HG03196 (cell line): Measurements from ENCODE around the gene LRRC17.
"Not testable (repeated sequence)": the region's sequence is repeated elsewhere in the genome, so short reads cannot be mapped to it uniquely, and the experiment has no call there.

Experiments
- ATAC-seq: cut with Tn5 transposase; IDR thresholded peaks from one replicate; pipeline ENCODE4 v1.9.1; 2021; ENCODE audit not compliant: unreplicated experiment

The LRRC17 gene

DNA sequence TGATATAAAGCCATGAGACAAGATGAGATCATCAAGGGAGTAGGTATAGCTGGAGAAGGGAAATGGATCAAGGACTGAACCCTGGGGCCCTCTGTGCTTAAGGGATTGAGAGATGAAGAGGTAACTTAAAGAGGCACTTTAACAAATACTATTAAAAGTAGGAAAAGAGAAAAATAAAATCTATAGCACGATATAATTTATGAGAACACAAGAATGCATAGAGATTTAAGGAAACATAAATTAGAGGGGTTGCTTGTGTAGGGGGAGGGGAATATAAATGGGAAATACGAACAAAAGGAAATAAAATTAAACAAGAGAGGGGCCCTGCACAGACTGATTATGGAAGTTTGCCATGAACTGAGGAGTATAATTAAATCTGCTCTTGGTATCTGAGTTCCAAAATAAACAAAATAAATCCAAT lies 15.6 kb upstream of the LRRC17 start:
- ATAC-seq, result no peak

DNA sequence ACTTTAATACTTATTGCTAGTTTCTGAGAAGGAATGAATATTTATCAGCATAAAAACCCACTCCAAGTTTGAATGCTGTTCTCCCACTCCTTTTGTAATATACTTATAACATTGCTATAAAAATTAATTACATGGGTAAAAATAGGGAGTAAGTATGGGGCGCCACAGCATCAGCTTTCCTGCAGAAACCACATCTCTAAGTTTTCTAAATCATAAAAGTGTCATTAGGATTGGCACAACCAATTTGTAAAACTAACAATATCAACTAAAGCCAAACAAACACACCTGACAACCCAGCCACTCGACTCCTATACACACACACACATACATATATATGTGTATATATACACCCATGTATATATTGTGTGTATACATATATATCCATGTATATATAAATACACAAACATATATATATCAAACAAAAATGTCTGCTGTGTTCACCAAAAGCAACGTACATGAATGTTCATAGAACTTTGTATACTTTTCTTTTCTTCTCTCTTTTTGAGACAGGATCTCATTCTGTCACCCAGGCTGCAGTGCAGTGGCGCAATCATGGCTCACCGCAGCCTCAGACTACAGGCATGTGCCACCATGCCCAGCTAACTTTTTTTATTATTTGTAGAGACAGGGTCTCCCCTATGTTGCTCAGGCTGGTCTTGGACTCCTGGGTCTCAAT lies 14.8 kb upstream of the LRRC17 start:
- no peak for ATAC-seq

DNA sequence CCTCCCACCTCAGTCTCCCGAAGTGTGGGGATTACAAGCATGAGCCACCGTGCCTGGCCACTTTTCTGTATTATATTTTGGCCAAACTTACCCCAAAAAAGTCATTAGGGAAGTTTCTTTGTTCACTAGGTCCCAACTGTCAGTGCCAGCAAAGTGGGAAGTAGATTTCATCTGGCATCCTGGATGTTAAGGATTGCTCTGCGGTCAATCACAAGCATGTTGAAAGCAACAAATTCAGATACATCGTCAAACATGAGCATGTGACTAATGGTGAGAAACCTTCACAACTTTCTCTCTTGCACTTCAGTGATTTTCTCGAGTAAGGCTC lies 14.3 kb upstream of the LRRC17 start:
- ATAC-seq, result no peak

DNA sequence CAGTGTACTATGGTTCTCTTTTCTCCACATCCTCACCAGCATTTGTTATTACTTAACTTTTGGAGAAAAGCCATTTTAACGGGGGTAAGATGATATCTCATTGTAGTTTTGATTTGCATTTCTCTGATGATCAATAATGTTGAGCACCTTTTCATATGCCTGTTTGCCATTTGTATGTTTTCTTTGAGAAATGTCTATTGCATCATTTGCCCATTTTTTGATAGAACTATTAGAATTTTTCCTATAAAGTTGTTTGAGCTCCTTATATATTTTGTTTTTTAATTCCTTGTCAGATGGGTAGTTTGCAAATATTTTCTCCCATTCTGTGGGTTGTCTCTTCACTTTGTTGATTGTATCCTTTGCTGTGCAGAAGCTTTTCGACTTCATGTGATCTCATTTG lies 10.7 kb upstream of the LRRC17 start:
- not testable (repeated sequence) for ATAC-seq

DNA sequence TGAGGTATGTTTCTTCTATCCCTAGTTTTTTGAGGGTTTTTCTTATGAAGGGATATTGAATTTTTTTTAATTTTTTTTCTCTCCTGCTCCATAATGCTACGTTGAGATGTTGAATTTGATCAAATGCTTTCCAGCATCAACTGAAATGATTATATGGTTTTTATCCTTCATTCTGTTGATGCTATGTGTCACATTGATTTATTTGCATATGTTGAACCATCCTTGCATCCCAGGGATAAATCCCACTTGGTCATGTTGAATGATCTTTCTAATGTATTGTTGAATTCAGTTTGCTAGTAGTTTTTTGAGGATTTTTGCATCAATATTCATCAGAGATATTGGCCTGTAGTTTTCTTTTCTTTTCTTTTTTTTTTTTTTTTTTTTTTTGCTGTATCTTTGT lies 9.2 kb upstream of the LRRC17 start:
- not testable (repeated sequence) for ATAC-seq

DNA sequence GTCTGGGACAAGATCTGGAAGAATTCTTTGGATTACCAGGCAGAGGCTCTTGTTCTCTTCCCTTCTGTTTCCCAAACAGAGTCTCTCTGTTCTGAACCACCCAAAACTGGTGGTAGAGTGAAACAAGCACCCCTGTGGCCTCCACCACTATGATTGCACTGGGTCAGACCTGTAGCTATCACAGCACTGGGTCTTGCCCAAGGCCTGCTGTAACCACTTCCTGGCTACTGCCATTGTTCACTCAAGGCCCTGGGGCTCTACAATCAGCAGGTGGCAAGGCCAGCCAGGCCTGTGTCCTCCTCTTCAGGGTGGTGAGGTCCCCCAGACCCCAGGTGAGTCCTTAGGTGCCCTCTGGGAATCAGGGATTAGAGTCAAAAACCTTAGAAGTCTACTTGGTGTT lies 4.1 kb upstream of the LRRC17 start:
- no peak for ATAC-seq

DNA sequence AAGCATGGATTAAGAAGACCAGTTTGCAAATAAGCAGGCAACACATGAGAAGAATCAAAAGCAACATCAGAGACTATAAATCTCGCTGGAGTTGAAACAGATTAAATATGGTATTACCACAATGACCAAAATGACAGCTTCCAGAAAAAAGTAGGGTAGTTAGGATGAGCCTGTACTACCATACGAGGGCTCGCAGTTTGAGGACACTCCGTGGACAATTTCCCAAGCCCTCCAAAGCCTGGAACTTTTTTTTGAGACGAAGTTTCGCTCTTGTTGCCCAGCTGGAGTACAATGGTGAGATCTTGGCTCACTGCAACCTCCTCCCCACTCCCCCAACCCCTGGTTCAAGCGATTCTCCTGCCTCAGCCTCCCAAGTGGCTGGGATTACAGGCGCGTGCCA lies 1.0 kb downstream of the LRRC17 start:
- no peak for ATAC-seq

DNA sequence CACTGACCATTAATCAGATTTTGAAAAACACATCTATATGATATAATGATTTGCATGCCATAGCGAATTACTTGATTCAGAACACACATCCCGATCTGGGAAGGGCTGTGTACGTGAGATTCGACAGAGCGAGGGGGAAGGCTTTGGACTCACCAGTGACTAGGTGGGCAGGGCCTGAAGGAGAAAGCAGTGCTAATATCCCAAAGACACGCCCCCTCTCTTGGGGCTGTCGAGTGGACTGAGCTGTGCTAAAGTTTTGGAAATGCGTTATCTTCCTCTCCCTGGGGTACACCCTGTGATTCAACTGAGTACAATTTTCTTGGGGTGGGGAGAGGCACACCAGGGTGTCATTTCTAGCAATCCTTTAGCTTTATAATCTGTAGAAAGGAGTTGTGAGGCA lies 1.8 kb downstream of the LRRC17 start:
- no peak for ATAC-seq

DNA sequence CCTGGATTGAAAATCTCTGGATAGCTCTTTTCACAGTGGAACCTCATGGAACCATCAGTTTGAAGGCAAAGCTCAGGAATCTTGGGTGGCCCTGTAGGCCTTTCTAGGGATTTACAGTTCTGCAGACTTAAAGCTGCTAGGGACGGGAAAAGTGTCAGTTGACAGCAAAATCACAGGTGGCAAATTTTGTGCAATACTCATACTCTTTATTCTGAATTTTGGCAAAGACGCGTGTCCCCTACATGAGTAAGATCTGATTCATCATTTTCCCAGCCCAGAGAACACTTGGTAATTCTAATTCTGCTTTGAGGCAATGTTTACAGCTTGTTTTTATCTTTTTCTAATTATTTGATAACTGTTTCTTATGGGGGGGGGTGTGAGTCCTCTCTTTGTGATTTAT lies 3.6 kb downstream of the LRRC17 start:
- ATAC-seq, result no peak

DNA sequence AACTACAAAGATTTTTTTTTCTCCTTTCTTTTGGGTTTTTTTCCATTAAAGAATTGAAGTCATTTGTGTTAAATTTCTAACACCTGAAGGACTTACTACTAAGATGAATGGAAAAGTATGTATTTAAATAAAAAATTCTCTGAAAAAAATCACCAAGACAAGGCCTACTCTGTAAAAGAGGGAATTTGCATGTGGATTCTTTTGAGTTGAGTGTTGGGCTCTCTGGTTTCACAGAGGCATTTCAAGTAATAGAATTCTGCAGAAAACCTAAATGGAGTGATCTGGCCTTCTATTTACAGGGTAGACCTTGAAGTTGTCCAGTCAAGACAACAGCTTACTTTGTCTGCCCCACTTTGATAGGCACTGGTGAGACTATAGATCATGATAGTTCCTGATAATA lies 4.1 kb downstream of the LRRC17 start:
- ATAC-seq, result no peak

DNA sequence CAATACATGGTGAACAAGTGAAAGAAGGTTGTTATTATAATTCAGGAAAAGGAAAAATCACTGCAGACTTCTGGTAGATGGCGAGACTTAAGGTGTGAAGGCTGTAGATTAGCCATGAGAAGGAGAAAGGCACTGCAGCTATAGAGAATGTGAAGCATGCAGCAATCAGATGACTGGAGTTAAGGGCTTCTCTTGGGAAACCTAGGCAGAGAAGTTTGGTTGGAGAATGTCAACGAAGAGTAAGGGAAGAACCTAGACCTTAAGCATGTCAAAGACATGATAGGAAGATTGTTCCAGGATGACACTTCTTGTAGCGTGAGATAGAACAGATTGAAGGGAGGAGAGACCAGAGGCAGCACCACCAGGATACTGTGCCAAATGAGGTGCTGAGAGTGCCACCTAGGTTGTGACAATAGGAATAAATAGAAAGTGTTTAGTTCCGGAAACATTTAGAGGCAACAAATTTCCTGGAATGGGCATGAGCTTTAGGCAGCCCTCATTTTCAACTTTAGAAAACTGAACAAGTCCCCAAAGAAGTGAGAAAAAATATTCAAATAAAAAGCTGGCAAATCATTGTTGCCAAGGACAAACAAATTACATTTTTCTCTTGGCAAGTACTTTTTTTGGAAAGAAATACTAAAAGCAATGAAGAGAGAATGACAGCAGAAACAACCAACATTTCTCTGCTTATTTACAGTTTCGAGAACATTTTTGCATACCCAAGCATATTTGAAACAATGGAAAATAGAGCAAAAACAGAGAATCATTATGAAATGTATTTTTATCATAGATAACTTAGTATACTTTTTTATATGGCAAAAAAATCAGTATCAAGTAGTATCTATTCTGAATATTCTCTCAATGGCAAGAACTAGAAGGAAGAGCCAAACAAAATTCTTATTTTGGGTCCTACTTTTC lies 4.9 kb downstream of the LRRC17 start:
- no peak for ATAC-seq

DNA sequence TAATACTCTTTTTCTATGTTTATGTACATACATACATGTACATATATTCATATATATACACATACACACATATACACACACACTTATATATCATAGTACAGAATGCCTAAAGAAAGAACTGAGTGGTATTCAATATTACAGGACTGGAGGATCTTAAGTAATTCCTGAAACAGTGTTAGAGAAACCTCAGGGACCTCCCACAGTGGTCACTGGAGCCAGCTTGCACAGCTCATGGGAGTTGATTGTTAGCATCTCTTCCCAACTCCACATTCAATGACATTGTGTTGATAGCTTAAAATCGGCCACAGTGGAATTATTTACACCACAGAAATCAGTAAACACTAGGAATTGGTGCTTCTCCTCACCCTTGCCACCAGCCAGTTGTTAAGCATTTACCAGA lies 6.0 kb downstream of the LRRC17 start:
- ATAC-seq, result no peak

DNA sequence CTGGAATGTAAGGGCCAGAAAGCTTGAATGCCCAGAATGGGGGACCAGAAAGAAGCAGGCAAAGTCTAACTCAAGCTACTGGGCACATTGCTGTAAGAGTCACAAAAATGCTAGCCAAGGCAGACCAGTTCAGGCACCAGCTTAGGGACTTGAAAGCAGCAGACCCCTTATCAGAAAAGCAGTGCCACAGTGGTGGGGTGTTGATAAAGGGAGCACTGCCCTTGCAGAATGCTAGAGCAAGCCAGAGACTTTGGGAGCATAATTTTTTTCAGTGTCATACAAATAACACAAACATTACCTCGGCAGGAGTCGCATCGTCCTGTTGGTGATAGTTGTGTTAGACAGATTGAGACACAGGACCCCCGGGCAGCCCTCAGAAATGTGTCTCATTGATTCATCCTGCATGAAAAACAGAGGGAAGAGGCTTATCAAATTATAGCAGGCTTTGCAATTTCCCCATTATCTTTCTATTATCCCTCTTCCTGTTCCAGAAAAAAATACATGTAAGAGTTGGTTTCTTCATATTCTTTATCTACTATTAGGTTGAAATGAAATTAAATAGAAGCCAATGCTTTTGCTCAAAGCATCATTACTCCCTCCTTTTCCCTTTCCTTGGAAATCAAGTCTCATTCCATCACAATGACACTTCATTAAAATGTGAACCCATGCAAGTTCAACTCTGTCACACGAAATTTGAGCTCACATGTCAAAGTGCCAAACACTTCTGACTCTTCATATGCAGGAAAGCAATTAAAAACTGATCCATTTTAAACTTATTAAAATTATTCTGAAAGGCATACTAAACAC lies 13.4 kb downstream of the LRRC17 start:
- no peak for ATAC-seq

DNA sequence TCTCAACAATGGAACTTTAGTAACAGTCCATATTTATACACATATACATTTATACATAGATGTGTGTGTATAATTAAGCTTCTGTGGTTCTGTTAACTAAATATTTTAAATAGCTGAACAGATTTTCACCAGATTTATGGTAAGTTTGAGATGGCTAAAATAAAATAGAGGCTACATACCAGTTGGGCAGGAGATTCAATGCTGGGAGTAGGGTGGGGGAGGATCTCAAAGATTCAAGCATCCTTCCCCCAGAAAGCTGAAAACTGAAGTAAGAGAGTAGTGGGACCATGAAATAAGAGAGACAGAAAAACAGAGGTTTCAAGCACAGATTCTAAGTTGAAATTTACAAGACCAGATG lies 14.0 kb downstream of the LRRC17 start:
- no peak for ATAC-seq

DNA sequence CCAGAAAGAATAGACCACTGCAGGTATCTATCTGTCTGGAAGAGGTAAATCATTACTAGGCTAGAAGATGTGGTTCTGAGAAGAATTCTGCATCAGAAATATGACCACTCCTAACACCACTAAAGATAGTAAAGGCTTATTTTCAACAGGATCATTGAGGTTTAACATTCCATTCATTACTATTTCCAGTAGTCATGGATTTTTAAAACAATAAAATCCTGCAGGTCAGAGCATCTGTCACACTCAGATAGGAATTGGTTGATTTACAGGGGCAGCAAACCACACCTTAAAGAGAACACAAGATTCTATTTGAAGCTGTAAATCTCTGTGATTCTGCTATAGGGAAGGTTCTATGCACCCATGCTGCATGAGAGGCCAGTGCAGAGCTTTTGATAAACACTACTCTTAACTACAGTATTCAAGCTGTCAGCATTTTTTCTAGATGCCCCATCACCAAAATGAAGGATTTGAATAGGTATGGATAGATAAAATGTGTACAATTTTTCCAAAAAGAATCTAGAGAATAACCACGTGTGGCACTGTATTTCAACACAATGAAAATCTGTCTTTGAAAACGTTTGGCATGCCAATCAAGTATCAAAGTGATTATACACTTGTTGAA lies 14.6 kb downstream of the LRRC17 start:
- ATAC-seq, result no peak

DNA sequence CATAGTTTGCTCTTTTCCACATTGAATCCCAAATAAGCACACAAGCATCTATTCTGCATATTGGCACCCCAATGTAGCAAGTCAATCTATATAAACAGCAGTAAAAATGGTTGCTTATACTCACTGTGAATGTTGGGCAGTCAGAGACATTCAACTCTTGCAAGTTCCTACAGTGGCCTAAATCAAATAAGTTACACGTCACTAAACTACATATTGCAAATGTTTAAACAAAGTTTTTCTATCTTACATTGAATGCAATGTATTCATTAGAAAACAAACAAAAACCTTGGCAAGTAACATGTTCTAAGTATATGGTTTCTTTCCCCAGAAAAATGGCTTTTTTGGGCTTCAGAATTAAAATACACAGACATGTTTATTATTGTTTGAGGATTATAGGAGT lies 19.0 kb downstream of the LRRC17 start:
- ATAC-seq, result no peak

DNA sequence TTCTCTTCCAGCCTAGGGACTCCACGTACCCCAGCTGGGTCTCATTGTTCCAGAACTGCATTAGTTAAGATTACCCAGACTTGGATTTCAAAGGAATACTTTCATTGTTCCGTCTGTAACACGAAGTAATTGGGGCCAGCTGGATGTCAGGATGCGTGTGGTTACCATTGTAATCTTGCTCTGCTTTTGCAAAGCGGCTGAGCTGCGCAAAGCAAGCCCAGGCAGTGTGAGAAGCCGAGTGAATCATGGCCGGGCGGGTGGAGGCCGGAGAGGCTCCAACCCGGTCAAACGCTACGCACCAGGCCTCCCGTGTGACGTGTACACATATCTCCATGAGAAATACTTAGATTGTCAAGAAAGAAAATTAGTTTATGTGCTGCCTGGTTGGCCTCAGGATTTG lies 21.0 kb downstream of the LRRC17 start:
- ATAC-seq, result no peak

DNA sequence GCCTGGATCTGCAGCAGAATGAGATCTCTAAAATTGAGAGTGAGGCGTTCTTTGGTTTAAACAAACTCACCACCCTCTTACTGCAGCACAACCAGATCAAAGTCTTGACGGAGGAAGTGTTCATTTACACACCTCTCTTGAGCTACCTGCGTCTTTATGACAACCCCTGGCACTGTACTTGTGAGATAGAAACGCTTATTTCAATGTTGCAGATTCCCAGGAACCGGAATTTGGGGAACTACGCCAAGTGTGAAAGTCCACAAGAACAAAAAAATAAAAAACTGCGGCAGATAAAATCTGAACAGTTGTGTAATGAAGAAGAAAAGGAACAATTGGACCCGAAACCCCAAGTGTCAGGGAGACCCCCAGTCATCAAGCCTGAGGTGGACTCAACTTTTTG lies 21.4 kb downstream of the LRRC17 start:
- ATAC-seq, result no peak

DNA sequence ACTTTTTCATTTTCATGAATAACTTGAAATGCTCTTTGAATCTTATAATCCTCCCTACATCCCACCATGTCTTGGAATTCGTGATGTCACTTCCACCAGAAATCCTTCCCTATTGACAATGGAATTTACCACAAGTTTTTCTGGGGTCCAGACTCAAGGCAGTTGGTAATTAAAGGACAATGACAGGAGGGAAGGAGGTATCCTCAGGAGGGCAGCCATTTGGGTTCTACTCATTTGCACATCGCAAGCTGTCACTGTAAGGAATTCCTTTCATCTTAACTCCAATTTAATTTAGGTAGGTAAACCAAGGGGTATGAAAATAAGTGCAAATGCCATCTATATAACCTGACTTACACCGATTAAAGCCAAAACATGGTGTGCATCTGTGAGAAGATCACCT lies 21.9 kb downstream of the LRRC17 start:
- no peak for ATAC-seq

DNA sequence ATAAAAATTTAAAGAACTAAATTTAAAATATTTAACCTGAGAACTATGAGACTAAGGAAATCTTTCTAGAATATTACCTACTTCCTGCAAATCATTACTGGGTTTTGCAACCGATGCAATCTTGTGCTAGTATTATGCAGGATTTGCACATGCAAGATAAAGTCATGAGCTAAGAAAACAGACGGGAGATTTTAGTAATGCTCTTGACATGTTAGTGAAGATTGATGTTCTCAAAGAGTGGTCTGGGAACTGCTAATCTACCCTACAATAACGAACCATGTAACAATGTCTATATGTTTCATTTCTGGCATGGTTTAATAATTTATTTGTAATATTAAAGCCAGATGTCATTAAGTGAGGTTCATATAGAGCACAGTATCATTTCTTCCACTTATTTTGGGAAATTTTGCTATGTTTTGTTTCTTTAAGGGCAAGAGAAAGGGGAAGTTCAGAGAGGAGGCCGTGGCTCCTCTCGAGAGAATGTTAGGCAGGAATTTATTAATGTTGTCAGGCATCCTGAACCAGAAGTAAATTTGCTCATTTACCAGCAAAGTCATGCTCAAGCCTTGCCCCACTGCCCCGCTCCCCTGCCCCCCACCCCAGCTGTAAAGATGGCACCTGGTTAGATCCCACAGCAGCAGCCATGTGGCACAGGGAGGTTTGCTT lies 22.8 kb downstream of the LRRC17 start:
- no peak for ATAC-seq

DNA sequence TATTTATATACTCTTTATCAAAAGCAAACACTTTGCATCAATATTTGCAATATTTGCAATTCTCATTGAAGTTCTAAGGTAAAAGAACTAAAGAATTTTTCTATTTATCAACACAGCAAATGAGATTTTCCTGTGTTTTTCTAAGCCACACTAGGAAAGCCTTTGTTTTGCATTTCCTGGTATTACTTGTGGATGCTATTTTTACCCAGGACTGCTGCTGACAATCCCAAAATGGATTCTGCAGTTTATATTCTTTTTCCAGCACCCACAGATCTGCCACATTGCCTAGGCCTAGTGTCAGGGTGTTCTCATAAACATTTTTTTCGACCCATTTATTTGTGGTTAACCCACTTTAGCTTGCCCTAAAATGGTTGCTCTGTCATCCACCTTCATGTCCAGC lies 25.9 kb downstream of the LRRC17 start:
- no peak for ATAC-seq
